ENCODE measurements around the gene KLHDC9.

Gene KLHDC9

GRCh38 chr1:161140755-161141400, 42.7 kb downstream of the KLHDC9 start:
- TF ChIP-seq CTCF (IDR thresholded peaks at IDR 0.05; ENCODE audit: insufficient read depth, low read depth, low read length, missing control alignments) = no peak
- DNase-seq (ENCODE audit: low read depth) = no peak
- H3K4me3 ChIP-seq (ENCODE audit: low read length) = no peak overlapping the region

GRCh38 chr1:161145832-161146231, 47.7 kb downstream of the KLHDC9 start:
- no peak overlapping the region for H3K4me3 ChIP-seq (ENCODE audit: low read length)
- TF ChIP-seq CTCF (IDR thresholded peaks at IDR 0.05; ENCODE audit: insufficient read depth, low read depth, low read length, missing control alignments) = no peak
- no peak for DNase-seq (ENCODE audit: low read depth)
